Natural killer cell treated with Interleukin-12 subunit alpha and Interleukin-12 subunit beta and Interleukin-15 and Interleukin-18, amount 100 ng/mL, for 72 hours (primary cell): ENCODE results near the gene TLCD2. TPM values are rescaled to one million over a fixed set of nuclear protein-coding genes. Genes with fewer than 3 reads are reported as not detected.
A peak's percentile ranks its signal among the peaks of the same experiment; 100 is the strongest.

ENCODE experiments used
- ATAC-seq, 2 donors: fragments of 150-1000 bp; cut with Tn5 transposase in 1 of 2; sonication (Bioruptor Pico), chemical (Tn5 transposase) in 1 of 2; 2 replicates each; pipeline ENCODE4 v1.10.0; 2021
- DNase-seq: peaks from one replicate; pipeline ENCODE4 v3.0.0; 2022; ENCODE audit warnings: low spot score
- H3K27ac Mint-ChIP-seq, 2 donors: 1 replicate in 1 of 2; 2 replicates in 1 of 2; pipeline ENCODE4 v1.8.0; 2022; ENCODE audit warnings: mixed read lengths in 2 of 2, mild to moderate bottlenecking in 1 of 2, moderate library complexity in 1 of 2
- H3K27me3 Mint-ChIP-seq, 2 donors: 1 replicate in 1 of 2; 2 replicates in 1 of 2; pipeline ENCODE4 v1.8.0; 2022; ENCODE audit warnings: mixed read lengths in 2 of 2
- H3K36me3 Mint-ChIP-seq: one replicate; pipeline ENCODE4 v1.8.0; 2022; ENCODE audit warnings: mixed read lengths
- H3K4me1 Mint-ChIP-seq, 2 donors: 1 replicate in 1 of 2; 2 replicates in 1 of 2; pipeline ENCODE4 v1.8.0; 2022; ENCODE audit warnings: low read depth in 2 of 2, mixed read lengths in 2 of 2, mild to moderate bottlenecking in 1 of 2
- H3K4me3 Mint-ChIP-seq: one replicate; pipeline ENCODE4 v1.8.0; 2022; ENCODE audit warnings: mixed read lengths
- H3K9me3 Mint-ChIP-seq: 2 replicates; pipeline ENCODE4 v1.8.0; 2022; ENCODE audit warnings: mixed read lengths
- total RNA-seq, 2 donors: library from RNA; stranded (reverse); gene quantifications; one replicate each; pipeline ENCODE4 v1.2.3, GENCODE V29; 2022

Gene TLCD2, protein sequence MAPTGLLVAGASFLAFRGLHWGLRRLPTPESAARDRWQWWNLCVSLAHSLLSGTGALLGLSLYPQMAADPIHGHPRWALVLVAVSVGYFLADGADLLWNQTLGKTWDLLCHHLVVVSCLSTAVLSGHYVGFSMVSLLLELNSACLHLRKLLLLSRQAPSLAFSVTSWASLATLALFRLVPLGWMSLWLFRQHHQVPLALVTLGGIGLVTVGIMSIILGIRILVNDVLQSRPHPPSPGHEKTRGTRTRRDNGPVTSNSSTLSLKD
- under 1 TPM; 0.17 to 0.78 TPM for total RNA-seq

- DNase-seq (peak; percentile 59), ATAC-seq (peak in 1 of 2 donors; percentile 37)
- peak within 1 kb of the TSS; percentile 16 for H3K4me3 Mint-ChIP-seq
- H3K27me3 Mint-ChIP-seq, result peaks cover 0 to 8% of the 10 kb centered on the region in 2 donors
- H3K4me1 Mint-ChIP-seq, result peaks cover 10 to 15% of the 10 kb centered on the region in 2 donors
- H3K9me3 Mint-ChIP-seq, result no peaks in the 10 kb centered on the region
- no peak within 1 kb of the TSS for H3K27ac Mint-ChIP-seq
- peaks cover 11% of the 10 kb centered on the region for H3K36me3 Mint-ChIP-seq
Measured at GRCh38 chr17:1709971-1710806, at the start of gene TLCD2. Gene TLCD2, minus strand, starts transcription at chr17:1710377. Its CDS starts 135 bp downstream, at chr17:1710242.

DNA sequence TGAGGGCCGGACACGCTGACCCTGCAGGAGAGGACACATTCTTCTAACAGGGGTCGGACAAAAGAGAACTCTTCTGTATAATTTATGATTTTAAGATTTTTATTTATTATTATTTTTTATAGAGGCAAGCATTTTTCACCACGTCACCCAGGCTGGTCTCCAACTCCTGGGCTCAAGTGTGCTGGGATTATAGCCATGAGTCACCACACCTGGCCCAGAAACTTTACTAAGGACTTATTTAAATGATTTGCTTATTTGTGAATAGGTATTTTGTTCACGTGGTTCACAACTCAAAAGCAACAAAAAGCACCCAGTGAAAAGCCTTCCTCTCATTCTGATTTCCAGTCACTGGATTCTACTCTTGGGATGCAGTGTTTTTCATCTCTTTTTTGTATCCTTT is 49.4 kb upstream of the TLCD2 start:
- H3K4me3 Mint-ChIP-seq, result no peak overlapping the region
- H3K27me3 Mint-ChIP-seq, result peaks cover 0 to 12% of the 10 kb centered on the region in 2 donors
- H3K4me1 Mint-ChIP-seq, result peaks cover 11 to 12% of the 10 kb centered on the region in 2 donors
- no peaks in the 10 kb centered on the region for H3K36me3 Mint-ChIP-seq
- H3K9me3 Mint-ChIP-seq, result no peaks in the 10 kb centered on the region
- DNase-seq (no peak), ATAC-seq (no peak)
- no peak overlapping the region for H3K27ac Mint-ChIP-seq

DNA sequence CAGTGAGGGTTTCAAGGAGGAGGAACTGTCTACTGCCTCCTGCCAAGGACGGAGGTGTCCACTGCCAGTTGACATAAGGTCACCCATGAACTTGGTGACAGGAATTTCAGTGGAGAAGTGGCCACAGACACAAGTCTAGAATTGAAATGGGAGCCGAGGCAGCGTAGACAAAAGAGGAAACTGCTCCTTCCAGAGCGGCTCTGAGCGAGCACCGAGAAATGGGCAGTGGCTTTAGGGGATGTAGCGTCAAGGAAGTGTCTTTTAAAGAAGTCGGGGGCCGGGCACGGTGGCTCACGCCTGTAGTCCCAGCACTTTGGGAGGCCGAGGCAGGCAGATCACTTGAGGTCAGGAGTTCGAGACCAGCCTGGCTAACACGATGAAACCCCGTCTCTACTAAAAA is 48.6 kb upstream of the TLCD2 start:
- ATAC-seq (no peak), DNase-seq (no peak)
- no peaks in the 10 kb centered on the region for H3K9me3 Mint-ChIP-seq
- peaks cover 4 to 5% of the 10 kb centered on the region in 2 donors for H3K4me1 Mint-ChIP-seq
- no peak overlapping the region for H3K4me3 Mint-ChIP-seq
- H3K27ac Mint-ChIP-seq, result no peak overlapping the region
- peaks cover 0 to 12% of the 10 kb centered on the region in 2 donors for H3K27me3 Mint-ChIP-seq
- no peaks in the 10 kb centered on the region for H3K36me3 Mint-ChIP-seq

- Mint-ChIP-seq H3K36me3 (no peaks in the 10 kb centered on the region), H3K4me3 (no peak overlapping the region), H3K9me3 (no peaks in the 10 kb centered on the region), H3K27me3 (peaks cover 0 to 12% of the 10 kb centered on the region in 2 donors), H3K27ac (no peak overlapping the region), H3K4me1 (no peaks in the 10 kb centered on the region)
- DNase-seq (no peak), ATAC-seq (no peak)
Measured at GRCh38 chr17:1755827-1756262, 45.7 kb upstream of the TLCD2 start.

DNA sequence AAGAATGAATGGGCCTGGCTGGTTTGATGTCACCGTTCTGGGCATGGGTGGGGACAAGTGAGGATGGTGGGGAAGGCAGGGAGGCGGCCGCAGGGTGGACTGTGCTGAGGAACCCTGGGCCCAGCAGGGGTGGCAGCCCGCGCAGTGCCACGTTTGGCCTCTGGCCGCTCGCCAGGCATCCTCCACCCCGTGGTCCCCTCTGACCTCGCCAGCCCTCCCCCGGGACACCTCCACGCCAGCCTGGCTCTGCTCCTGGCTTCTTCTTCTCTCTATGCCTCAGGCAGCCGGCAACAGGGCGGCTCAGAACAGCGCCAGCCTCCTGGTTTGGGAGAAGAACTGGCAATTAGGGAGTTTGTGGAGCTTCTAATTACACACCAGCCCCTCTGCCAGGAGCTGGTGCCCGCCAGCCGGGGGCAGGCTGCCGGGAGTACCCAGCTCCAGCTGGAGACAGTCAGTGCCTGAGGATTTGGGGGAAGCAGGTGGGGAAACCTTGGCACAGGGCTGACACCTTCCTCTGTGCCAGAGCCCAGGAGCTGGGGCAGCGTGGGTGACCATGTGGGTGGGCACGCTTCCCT is 45.2 kb upstream of the TLCD2 start:
- no peak for ATAC-seq
- H3K9me3 Mint-ChIP-seq, result no peaks in the 10 kb centered on the region
- H3K27ac Mint-ChIP-seq, result no peak overlapping the region
- H3K4me1 Mint-ChIP-seq, result no peaks in the 10 kb centered on the region
- H3K36me3 Mint-ChIP-seq, result no peaks in the 10 kb centered on the region
- no peak for DNase-seq
- H3K27me3 Mint-ChIP-seq, result peaks cover 0 to 12% of the 10 kb centered on the region in 2 donors
- no peak overlapping the region for H3K4me3 Mint-ChIP-seq

DNA sequence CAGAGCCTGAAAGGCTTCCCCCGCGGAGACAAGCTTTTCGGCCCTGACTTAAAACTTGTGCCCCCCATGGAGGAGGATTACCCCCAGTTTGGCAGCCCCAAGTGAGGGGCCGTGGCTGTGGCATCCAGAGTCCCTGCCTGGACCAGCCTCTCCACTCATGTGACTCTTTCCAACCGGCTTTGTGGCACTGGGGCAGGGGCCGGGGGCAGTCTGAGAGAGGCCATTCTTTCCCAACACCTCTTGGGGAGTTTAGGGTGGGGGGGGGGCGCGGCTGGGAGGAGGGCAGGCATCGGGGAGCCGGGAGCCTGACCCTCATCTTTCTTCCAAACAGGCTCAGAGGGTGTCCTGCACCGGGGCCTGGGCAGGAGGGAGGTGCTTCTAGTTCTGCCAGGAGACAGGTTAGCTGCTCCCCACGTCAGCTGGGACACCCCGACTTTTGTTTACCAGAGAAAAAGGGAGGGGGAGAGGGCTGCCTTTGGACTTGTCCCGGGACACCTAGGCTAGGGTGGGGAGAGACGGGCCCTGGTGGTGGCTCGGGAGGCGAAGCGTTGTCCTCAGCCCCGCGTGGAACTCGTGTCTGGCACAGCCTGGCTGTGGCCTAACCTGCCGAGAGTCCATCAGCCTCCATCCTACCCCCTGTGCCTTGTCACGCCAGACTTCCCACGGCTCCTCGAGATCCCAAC is 44.4 kb upstream of the TLCD2 start:
- H3K27me3 Mint-ChIP-seq, result peaks cover 0 to 12% of the 10 kb centered on the region in 2 donors
- no peaks in the 10 kb centered on the region for H3K9me3 Mint-ChIP-seq
- no peak for DNase-seq
- H3K36me3 Mint-ChIP-seq, result no peaks in the 10 kb centered on the region
- H3K4me3 Mint-ChIP-seq, result no peak overlapping the region
- ATAC-seq, result no peak
- H3K27ac Mint-ChIP-seq, result no peak overlapping the region
- H3K4me1 Mint-ChIP-seq, result no peaks in the 10 kb centered on the region

GRCh38 chr17:1753767-1754429 is 43.7 kb upstream of the TLCD2 start:
- Mint-ChIP-seq H3K27me3 (peaks cover 0 to 12% of the 10 kb centered on the region in 2 donors), H3K9me3 (no peaks in the 10 kb centered on the region), H3K36me3 (no peaks in the 10 kb centered on the region), H3K4me1 (no peaks in the 10 kb centered on the region), H3K4me3 (no peak overlapping the region), H3K27ac (no peak overlapping the region)
- ATAC-seq, result no peak
- DNase-seq, result no peak

- H3K27me3 Mint-ChIP-seq, result peaks cover 0 to 10% of the 10 kb centered on the region in 2 donors
- H3K27ac Mint-ChIP-seq, result no peak overlapping the region
- H3K36me3 Mint-ChIP-seq, result no peaks in the 10 kb centered on the region
- ATAC-seq (no peak), DNase-seq (no peak)
- no peaks in the 10 kb centered on the region for H3K9me3 Mint-ChIP-seq
- H3K4me1 Mint-ChIP-seq, result no peaks in the 10 kb centered on the region
- H3K4me3 Mint-ChIP-seq, result no peak overlapping the region
Measured at GRCh38 chr17:1752425-1753262, 42.5 kb upstream of the TLCD2 start.

DNA sequence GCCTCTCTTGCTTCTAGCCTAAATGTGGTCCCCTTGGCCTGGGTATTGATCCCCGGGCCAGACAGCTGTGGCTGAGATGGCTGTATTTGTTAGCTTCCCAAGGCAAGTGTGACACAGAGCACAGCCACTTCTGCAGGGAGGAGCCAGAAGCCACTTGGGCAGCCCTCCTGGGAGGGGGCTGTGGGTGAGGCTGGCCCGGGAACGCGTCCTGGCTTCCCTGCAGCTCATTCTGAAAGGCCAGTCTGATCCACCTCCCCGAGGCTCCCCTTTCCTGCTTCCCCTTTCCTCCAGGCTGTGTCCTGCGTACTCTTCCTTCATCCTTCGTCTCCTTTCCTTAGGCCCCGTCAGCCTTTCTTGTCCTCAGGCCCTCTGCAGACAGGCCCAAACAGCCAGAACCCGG is 40.5 kb upstream of the TLCD2 start:
- no peak overlapping the region for H3K4me3 Mint-ChIP-seq
- DNase-seq (no peak), ATAC-seq (no peak)
- H3K27ac Mint-ChIP-seq, result no peak overlapping the region
- H3K27me3 Mint-ChIP-seq, result peaks cover 0 to 3% of the 10 kb centered on the region in 2 donors
- H3K4me1 Mint-ChIP-seq, result no peaks in the 10 kb centered on the region
- H3K36me3 Mint-ChIP-seq, result no peaks in the 10 kb centered on the region
- no peaks in the 10 kb centered on the region for H3K9me3 Mint-ChIP-seq

DNA sequence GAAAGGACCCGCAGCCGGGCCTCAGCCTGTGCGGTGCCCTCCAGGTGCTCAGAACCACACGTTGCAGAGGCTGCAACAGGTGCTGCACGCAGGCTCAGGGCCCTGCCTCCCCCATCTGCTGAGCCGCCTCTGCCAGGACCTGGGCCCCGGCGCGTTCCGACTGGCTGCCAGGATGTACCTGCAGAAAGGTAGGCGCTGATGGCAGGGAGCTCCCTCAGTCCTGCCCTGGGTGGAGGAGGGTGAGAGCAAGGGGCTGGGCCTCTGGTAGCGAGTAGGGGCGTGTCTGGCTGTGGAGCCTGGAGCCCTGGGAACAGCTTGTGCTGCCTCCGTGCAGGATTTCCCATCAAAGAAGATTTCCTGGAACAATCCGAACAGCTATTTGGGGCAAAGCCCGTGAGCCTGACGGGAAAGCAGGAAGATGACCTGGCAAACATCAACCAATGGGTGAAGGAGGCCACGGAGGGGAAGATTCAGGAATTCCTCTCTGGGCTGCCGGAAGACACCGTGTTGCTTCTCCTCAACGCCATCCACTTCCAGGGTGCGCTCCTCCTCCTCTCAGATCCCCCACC is 36.9 kb upstream of the TLCD2 start:
- Mint-ChIP-seq H3K27ac (no peak overlapping the region), H3K36me3 (no peaks in the 10 kb centered on the region), H3K9me3 (no peaks in the 10 kb centered on the region), H3K27me3 (peaks cover 0 to 3% of the 10 kb centered on the region in 2 donors), H3K4me1 (no peaks in the 10 kb centered on the region), H3K4me3 (no peak overlapping the region)
- ATAC-seq (no peak), DNase-seq (peak; percentile 54)

DNA sequence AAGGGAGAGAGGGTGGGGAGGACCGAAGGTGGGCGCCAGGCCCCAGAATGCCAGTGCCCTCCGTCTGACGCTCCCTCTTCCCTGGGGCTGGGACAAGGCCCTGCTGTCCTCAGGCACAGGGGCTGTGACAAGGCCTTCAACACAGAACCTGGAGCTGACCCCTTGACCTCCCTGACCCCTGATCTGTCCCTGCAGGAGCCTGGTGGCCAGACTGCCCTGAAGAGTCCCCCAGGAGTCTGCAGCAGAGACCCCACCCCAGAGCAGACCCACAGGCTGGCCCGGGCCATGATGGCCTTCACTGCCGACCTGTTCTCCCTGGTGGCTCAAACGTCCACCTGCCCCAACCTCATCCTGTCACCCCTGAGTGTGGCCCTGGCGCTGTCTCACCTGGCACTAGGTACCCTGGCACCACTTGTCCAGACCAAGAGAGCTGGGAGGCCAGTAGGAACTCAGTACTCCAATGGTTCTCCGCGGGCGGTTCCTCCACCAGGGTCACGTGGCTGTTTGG is 35.4 kb upstream of the TLCD2 start:
- no peak overlapping the region for H3K27ac Mint-ChIP-seq

More for the DNA sequence above, 35.4 kb upstream of the TLCD2 start:
- ATAC-seq (peak; percentile 31 to 43), DNase-seq (peak; percentile 35)
- H3K36me3 Mint-ChIP-seq, result no peaks in the 10 kb centered on the region
- peaks cover 0 to 3% of the 10 kb centered on the region in 2 donors for H3K27me3 Mint-ChIP-seq
- H3K9me3 Mint-ChIP-seq, result no peaks in the 10 kb centered on the region
- H3K4me1 Mint-ChIP-seq, result no peaks in the 10 kb centered on the region
- no peak overlapping the region for H3K4me3 Mint-ChIP-seq
